Measurements from ENCODE around the gene CST3.
"Not testable (repeated sequence)": the region's sequence is repeated elsewhere in the genome, so short reads cannot be mapped to it uniquely, and the experiment has no call there.

The CST3 gene

GRCh38 chr20:23662276-23662870 lies 24.6 kb upstream of the CST3 start:
- no peak for DNase-seq (ENCODE audit: low spot score)

- no peak for DNase-seq (ENCODE audit: low spot score)
Measured at GRCh38 chr20:23661002-23661429, 23.3 kb upstream of the CST3 start.

GRCh38 chr20:23659989-23660837 lies 22.5 kb upstream of the CST3 start:
- peak; percentile 12 for DNase-seq (ENCODE audit: low spot score)

- DNase-seq (ENCODE audit: low spot score), result not testable (repeated sequence)
Measured at GRCh38 chr20:23659610-23659988, 21.8 kb upstream of the CST3 start.

GRCh38 chr20:23658989-23659609 lies 21.3 kb upstream of the CST3 start:
- DNase-seq (ENCODE audit: low spot score), result peak; percentile 93

- peak; percentile 52 for DNase-seq (ENCODE audit: low spot score)
Measured at GRCh38 chr20:23658336-23658735, 20.6 kb upstream of the CST3 start.

- no peak for DNase-seq (ENCODE audit: low spot score)
Measured at GRCh38 chr20:23657202-23657601, 19.4 kb upstream of the CST3 start.

- peak; percentile 31 for DNase-seq (ENCODE audit: low spot score)
Measured at GRCh38 chr20:23656372-23656771, 18.6 kb upstream of the CST3 start.

- no peak for DNase-seq (ENCODE audit: low spot score)
Measured at GRCh38 chr20:23655491-23656211, 17.9 kb upstream of the CST3 start.

GRCh38 chr20:23654717-23655116 lies 17.0 kb upstream of the CST3 start:
- DNase-seq (ENCODE audit: low spot score), result no peak

GRCh38 chr20:23654000-23654399 lies 16.2 kb upstream of the CST3 start:
- no peak for DNase-seq (ENCODE audit: low spot score)

GRCh38 chr20:23653400-23653938 lies 15.7 kb upstream of the CST3 start:
- DNase-seq (ENCODE audit: low spot score), result no peak

GRCh38 chr20:23652926-23653325 lies 15.2 kb upstream of the CST3 start:
- DNase-seq (ENCODE audit: low spot score), result no peak

- DNase-seq (ENCODE audit: low spot score), result peak; percentile 92
Measured at GRCh38 chr20:23652371-23652770, 14.6 kb upstream of the CST3 start.

GRCh38 chr20:23651117-23651516 lies 13.4 kb upstream of the CST3 start:
- no peak for DNase-seq (ENCODE audit: low spot score)

GRCh38 chr20:23649830-23650417 lies 12.2 kb upstream of the CST3 start:
- DNase-seq (ENCODE audit: low spot score), result no peak

GRCh38 chr20:23649242-23649641 lies 11.5 kb upstream of the CST3 start:
- no peak for DNase-seq (ENCODE audit: low spot score)

- DNase-seq (ENCODE audit: low spot score), result no peak
Measured at GRCh38 chr20:23647346-23647745, 9.6 kb upstream of the CST3 start.

- DNase-seq (ENCODE audit: low spot score), result no peak
Measured at GRCh38 chr20:23646106-23646873, 8.5 kb upstream of the CST3 start.

- no peak for DNase-seq (ENCODE audit: low spot score)
Measured at GRCh38 chr20:23645575-23645974, 7.8 kb upstream of the CST3 start.

GRCh38 chr20:23644164-23644563 lies 6.4 kb upstream of the CST3 start:
- no peak for DNase-seq (ENCODE audit: low spot score)

Data from kidney tubule cell (primary cell).